ENCODE measurements around the gene ACOT8. TPM values are rescaled to one million over a fixed set of nuclear protein-coding genes. Genes with fewer than 3 reads are reported as not detected.

The ACOT8 gene
- total RNA-seq, 4 donors from 2014 or later = 84.6 to 108 (median 99.7) TPM

- Histone ChIP-seq H3K36me3 (peaks cover 0 to 7% (median 3%) of the 10 kb centered on the region in 4 donors), H3K9me3 (no peaks in the 10 kb centered on the region), H3K4me3 (no peak overlapping the region), H3K4me1 (peaks cover 7 to 25% (median 13%) of the 10 kb centered on the region in 4 donors), H3K27me3 (no peaks in the 10 kb centered on the region), H3K27ac (no peak overlapping the region)
- intact Hi-C loops (cut with DNase I; ENCODE audit: low total_unique reads) = no loop called here
- no peak for DNase-seq
- in situ Hi-C loops (cut with MboI; ENCODE audit: low pct_ligation_motif_present in 1 of 4, low pct_unique_long_range_greater_than_20kb in 1 of 4, low sequenced_read_pairs in 3 of 4) = no loop called here
- TF ChIP-seq EP300 (IDR thresholded peaks at IDR 0.05; ENCODE audit: low read depth) = no peak
- TF ChIP-seq POLR2A (IDR thresholded peaks at IDR 0.05) = no peak
- no peak for TF ChIP-seq CTCF (IDR thresholded peaks at IDR 0.05)
- no peak for TF ChIP-seq POLR2AphosphoS5 (IDR thresholded peaks at IDR 0.05)
Measured at GRCh38 chr20:45851501-45851900, 5.7 kb downstream of the ACOT8 start.

- Histone ChIP-seq H3K4me3 (no peak overlapping the region), H3K9me3 (no peaks in the 10 kb centered on the region), H3K4me1 (peaks cover 1 to 20% (median 7%) of the 10 kb centered on the region in 4 donors), H3K27ac (no peak overlapping the region), H3K27me3 (no peaks in the 10 kb centered on the region), H3K36me3 (peaks cover 0 to 13% (median 3%) of the 10 kb centered on the region in 4 donors)
- in situ Hi-C loops (cut with MboI; ENCODE audit: low pct_ligation_motif_present in 1 of 4, low pct_unique_long_range_greater_than_20kb in 1 of 4, low sequenced_read_pairs in 3 of 4) = no loop called here
- intact Hi-C loops (cut with DNase I; ENCODE audit: low total_unique reads) = no loop called here
- 94% methylated on average over 1 of the region's 1 CpG; no CpG with 5 or more reads in 1 of the 2 donors for WGBS, 2 donors (ENCODE audit: low coverage in 1 of 2)
- TF ChIP-seq CTCF (IDR thresholded peaks at IDR 0.05) (no peak), EP300 (IDR thresholded peaks at IDR 0.05; ENCODE audit: low read depth) (no peak), POLR2AphosphoS5 (IDR thresholded peaks at IDR 0.05) (no peak), POLR2A (IDR thresholded peaks at IDR 0.05) (no peak)
- no peak for DNase-seq
Measured at GRCh38 chr20:45850926-45851325, 6.3 kb downstream of the ACOT8 start.

GRCh38 chr20:45850238-45850637 lies 7.0 kb downstream of the ACOT8 start:
- H3K27ac ChIP-seq = no peak overlapping the region

GRCh38 chr20:45848969-45849582 lies 8.1 kb downstream of the ACOT8 start:
- WGBS, 2 donors (ENCODE audit: low coverage in 1 of 2) = 92 to 93% methylated on average over 3 to 8 of the region's 8 CpGs

More at GRCh38 chr20:45850238-45850637, 7.0 kb downstream of the ACOT8 start:
- intact Hi-C loops (cut with DNase I; ENCODE audit: low total_unique reads) (no loop called here), in situ Hi-C loops (cut with MboI; ENCODE audit: low pct_ligation_motif_present in 1 of 4, low pct_unique_long_range_greater_than_20kb in 1 of 4, low sequenced_read_pairs in 3 of 4) (no loop called here)
- Histone ChIP-seq H3K4me3 (no peak overlapping the region), H3K4me1 (peaks cover 0 to 13% (median 1%) of the 10 kb centered on the region in 4 donors), H3K27me3 (no peaks in the 10 kb centered on the region), H3K36me3 (peaks cover 0 to 20% (median 3%) of the 10 kb centered on the region in 4 donors), H3K9me3 (no peaks in the 10 kb centered on the region)
- no peak for TF ChIP-seq CTCF (IDR thresholded peaks at IDR 0.05)
- no peak for TF ChIP-seq EP300 (IDR thresholded peaks at IDR 0.05; ENCODE audit: low read depth)
- no peak for TF ChIP-seq POLR2A (IDR thresholded peaks at IDR 0.05)
- TF ChIP-seq POLR2AphosphoS5 (IDR thresholded peaks at IDR 0.05) = no peak
- DNase-seq = no peak
- 80 to 90% methylated on average over 1 to 2 of the region's 2 CpGs for WGBS, 2 donors (ENCODE audit: low coverage in 1 of 2)

More at GRCh38 chr20:45848969-45849582, 8.1 kb downstream of the ACOT8 start:
- H3K27ac ChIP-seq = no peak overlapping the region
- intact Hi-C loops (cut with DNase I; ENCODE audit: low total_unique reads) = no loop called here
- TF ChIP-seq CTCF (IDR thresholded peaks at IDR 0.05) = no peak
- TF ChIP-seq EP300 (IDR thresholded peaks at IDR 0.05; ENCODE audit: low read depth) = no peak
- no peak for TF ChIP-seq POLR2AphosphoS5 (IDR thresholded peaks at IDR 0.05)
- TF ChIP-seq POLR2A (IDR thresholded peaks at IDR 0.05) = no peak
- H3K27me3 ChIP-seq = no peaks in the 10 kb centered on the region
- in situ Hi-C loops (cut with MboI; ENCODE audit: low pct_ligation_motif_present in 1 of 4, low pct_unique_long_range_greater_than_20kb in 1 of 4, low sequenced_read_pairs in 3 of 4) = no loop called here
- no peak for DNase-seq
- H3K36me3 ChIP-seq = peaks cover 0 to 20% (median 3%) of the 10 kb centered on the region in 4 donors
- no peaks in the 10 kb centered on the region for H3K9me3 ChIP-seq
- no peak overlapping the region for H3K4me3 ChIP-seq
- H3K4me1 ChIP-seq = peaks cover 0 to 1% (median 0%) of the 10 kb centered on the region in 4 donors
